Subcutaneous adipose tissue (tissue), 4 donors: Measurements from ENCODE around the gene PARP9. TPM values are rescaled to one million over a fixed set of nuclear protein-coding genes. Genes with fewer than 3 reads are reported as not detected.

Experiments
- total RNA-seq, 4 donors: library from RNA; depleted of rRNA; stranded (reverse); fragments of >200 nt; gene quantifications; one replicate each; pipeline ENCODE4 v1.1.0, GENCODE V29; 2016
- TF ChIP-seq, protein P1 (sequence below): fragments of 450-650 bp; IDR thresholded peaks from one replicate; pipeline ENCODE4 v1.5.1; 2016; ENCODE audit warnings: low read depth, mild to moderate bottlenecking, control low read depth, antibody characterized with exemption, moderate library complexity

The PARP9 gene
- total RNA-seq, 4 donors from 2014 or later = 23.6 to 50.7 (median 31.3) TPM

DNA sequence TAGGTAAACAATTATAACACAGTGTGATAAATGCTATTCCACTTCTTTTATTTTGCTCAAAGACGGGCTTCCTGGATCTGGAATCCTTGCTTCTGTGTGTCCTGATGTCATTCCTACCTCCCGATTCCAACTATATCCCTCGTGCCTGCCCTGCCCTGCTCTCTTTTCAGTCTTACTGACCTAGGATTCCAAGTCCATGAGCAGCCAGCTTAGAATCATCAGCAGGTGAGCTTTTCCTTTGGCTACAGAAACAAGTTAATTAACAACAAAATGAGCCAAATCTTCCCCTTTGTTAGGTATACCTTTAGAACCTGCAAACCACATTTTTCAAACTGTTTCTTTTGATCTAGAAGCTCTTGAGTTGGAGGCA, 27.5 kb downstream of the PARP9 start:
- TF ChIP-seq, protein P1, sequence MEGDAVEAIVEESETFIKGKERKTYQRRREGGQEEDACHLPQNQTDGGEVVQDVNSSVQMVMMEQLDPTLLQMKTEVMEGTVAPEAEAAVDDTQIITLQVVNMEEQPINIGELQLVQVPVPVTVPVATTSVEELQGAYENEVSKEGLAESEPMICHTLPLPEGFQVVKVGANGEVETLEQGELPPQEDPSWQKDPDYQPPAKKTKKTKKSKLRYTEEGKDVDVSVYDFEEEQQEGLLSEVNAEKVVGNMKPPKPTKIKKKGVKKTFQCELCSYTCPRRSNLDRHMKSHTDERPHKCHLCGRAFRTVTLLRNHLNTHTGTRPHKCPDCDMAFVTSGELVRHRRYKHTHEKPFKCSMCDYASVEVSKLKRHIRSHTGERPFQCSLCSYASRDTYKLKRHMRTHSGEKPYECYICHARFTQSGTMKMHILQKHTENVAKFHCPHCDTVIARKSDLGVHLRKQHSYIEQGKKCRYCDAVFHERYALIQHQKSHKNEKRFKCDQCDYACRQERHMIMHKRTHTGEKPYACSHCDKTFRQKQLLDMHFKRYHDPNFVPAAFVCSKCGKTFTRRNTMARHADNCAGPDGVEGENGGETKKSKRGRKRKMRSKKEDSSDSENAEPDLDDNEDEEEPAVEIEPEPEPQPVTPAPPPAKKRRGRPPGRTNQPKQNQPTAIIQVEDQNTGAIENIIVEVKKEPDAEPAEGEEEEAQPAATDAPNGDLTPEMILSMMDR = no peak

DNA sequence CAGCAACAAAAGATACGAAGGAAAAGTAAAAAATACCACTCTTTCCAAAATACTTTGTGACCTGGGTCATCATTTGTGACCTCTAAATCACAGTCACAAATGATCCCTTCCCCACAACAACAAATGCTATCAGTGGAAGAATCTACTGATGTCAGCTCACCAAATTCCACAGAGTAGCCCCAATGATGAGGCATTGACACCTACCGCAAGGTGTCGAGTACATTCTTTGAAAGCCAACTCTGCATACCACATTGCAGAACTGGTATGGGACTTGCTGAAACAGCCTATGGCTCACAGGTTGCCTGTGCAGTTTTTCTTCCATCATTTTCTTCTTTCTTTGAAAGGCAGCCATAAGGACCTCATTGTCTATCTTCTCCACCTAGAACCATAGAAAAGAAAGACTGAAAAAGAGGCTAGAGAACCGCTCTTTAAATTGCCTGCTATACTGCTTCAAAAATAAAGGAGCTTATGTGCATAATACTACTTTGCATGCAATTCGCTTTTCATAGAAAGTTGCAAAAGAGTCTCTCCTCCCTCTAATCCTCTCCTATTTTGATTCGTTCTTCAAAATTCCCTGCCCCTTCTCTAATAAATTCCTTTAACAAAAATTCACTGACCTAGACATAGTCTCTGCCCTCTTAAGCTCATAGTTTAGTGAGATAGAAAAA, 28.0 kb downstream of the PARP9 start:
- TF ChIP-seq, protein P1 = no peak

DNA sequence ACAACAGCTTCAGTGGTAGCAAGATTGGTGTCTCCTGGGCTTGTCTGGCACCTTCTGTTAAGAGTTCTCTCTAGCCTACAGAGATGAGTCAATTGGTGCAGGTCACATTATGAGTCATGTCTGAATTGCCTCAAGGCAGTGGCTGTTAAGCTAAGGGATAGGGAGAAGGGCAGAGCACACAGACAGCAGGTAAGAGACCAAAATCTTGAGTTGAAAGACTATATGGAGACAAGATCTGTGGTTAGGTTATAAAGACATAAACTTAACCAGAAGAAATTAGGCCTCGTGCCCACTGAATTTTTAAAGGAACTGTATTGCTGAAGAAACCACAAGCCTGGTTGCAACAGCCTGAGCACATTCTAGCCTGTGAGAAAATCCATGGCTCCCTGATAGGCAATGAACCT, 30.2 kb downstream of the PARP9 start:
- TF ChIP-seq, protein P1 = no peak

DNA sequence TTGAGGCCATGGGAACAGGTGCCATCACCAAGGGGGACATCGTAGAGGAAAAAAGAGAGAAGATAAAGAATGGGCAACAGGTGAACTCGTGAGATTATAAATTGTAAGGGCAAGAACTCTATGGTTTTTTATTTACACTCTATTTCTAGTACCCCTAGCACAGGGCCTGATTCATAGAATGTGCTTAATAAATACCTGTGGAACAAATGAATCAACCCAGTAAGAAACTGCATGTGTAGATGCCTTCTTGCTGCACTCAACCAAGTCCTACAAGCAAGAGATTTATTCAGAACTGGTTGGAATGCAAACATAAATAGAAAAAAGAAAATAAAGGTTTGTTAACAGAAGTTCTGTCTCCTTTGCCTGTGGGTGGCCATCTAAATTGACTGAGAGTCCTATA, 30.6 kb downstream of the PARP9 start:
- TF ChIP-seq, protein P1 = no peak

DNA sequence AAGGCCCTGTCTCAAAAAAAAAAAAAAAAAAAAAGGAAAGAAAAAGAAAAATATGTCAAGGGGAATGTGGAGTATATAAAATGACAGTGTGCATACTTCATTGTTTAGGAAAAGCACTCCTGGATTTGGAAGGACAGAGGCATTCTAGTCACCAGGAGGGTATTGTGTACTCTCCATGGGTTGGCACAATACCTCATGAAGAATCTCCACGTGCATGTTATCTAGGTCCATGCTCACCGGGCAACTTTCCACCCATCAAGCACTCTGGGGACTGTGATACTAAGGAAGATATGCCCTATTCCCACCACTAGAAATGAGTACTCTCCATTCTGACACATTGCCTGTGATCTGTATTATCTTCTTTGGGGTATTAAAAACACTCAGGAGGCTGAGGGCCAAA, 33.9 kb downstream of the PARP9 start:
- TF ChIP-seq, protein P1 = no peak

DNA sequence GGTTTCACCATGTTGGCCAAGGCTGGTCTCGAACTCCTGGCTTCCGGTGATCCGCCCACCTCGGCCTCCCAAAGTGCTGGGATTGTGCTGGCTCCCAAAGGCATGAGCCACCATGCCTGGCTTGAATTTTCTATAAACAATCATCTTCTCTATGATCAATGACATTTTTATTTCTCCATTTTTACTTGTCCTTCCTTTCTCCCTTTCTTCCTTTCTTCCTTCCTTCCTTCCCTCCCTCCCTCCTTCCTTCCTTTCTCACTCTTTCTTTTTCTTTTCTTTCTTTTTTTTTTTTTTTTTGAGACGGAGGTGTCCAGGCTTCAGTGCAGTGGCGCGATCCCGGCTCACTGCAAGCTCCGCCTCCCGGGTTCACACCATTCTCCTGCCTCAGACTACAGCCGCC, 40.8 kb downstream of the PARP9 start:
- TF ChIP-seq, protein P1 = no peak

DNA sequence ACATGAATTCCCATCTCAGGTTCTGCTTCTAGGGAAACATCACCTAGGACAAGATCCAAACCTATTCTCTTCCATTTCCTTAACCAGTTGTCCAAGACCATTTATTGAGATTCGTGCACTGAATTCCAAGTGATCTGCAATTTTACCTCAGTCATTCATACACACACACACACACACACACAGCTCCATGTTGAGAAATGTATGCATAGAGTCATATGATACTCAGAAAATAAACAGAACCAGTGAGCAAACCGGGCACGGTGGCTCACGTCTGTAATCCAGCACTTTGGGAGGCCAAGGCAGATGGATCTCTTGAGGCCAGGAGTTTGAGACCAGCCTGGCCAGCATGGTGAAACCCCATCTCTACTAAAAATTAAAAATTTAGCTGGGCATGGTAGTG, 43.2 kb downstream of the PARP9 start:
- TF ChIP-seq, protein P1 = no peak
